SK-N-SH (cell line): Measurements from ENCODE around the gene GPR143. TPM values are rescaled to one million over a fixed set of nuclear protein-coding genes. Genes with fewer than 3 reads are reported as not detected.

Experiments used
- CTCF ChIA-PET: fragments of 300-600, 350-600 bp; formaldehyde crosslinking; extraction: SDS; loops from one replicate; lab custom pipeline; 2021; lab: Yijun Ruan, JAX
- POLR2A ChIA-PET: fragments of 350-600 bp; sonication (Branson Sonifier 250); formaldehyde crosslinking; extraction: SDS; loops from one replicate; lab custom pipeline; 2020; ENCODE audit warnings: antibody characterized with exemption, inconsistent platforms; lab: Yijun Ruan, JAX
- DNase-seq: peaks from one replicate; pipeline ENCODE4 v3.0.0; 2012
- H2AFZ ChIP-seq: fragments of 200-600 bp; sonication (generic); 2 replicates; pipeline ENCODE4 v1.8.1; 2016; ENCODE audit warnings: antibody characterized with exemption, mild to moderate bottlenecking, low read depth
- H3F3A ChIP-seq: fragments of 200-600 bp; sonication (generic); replicated peaks from 2 replicates; pipeline ENCODE3; 2016; ENCODE audit warnings: antibody characterized with exemption, mild to moderate bottlenecking; ENCODE audit not compliant: insufficient read depth
- H3K27ac ChIP-seq, 2 experiments: fragments of 200-500 bp in 1 of 2; fragments of 200-600 bp in 1 of 2; sonication (Bioruptor generic) in 1 of 2; sonication (generic), shearing (Covaris generic) in 1 of 2; 2 replicates each; pipeline versions ENCODE4 v1.5.1 to v1.6.1; 2014 to 2016; ENCODE audit warnings: low read depth in 2 of 2, inconsistent platforms in 1 of 2, low read length in 1 of 2, mild to moderate bottlenecking in 1 of 2, mixed read lengths in 1 of 2
- H3K27me3 ChIP-seq: fragments of 200-600 bp; sonication (generic), shearing (Covaris generic); 2 replicates; pipeline ENCODE4 v1.6.1; 2016; ENCODE audit warnings: mixed run types; ENCODE audit not compliant: insufficient read depth
- H3K36me3 ChIP-seq, 2 experiments: fragments of 200-500 bp in 1 of 2; fragments of 200-600 bp in 1 of 2; sonication (Bioruptor generic) in 1 of 2; sonication (generic) in 1 of 2; replicated peaks in 1 of 2; 2 replicates each; pipeline versions ENCODE3 to v1.5.1; 2014 to 2016; ENCODE audit warnings: low read length in 1 of 2, mild to moderate bottlenecking in 1 of 2; ENCODE audit not compliant: insufficient read depth in 2 of 2, control insufficient read depth in 1 of 2
- H3K4me1 ChIP-seq, 2 experiments: fragments of 200-500 bp in 1 of 2; fragments of 200-600 bp in 1 of 2; sonication (Bioruptor generic) in 1 of 2; sonication (generic), shearing (Covaris generic) in 1 of 2; 2 replicates each; pipeline versions ENCODE4 v1.5.1 to v1.6.1; 2014 to 2016; ENCODE audit warnings: low read depth in 1 of 2, low read length in 1 of 2, mixed run types in 1 of 2; ENCODE audit not compliant: insufficient read depth in 2 of 2, control insufficient read depth in 1 of 2
- H3K4me2 ChIP-seq: fragments of 200-600 bp; sonication (generic), shearing (Covaris generic); 2 replicates; pipeline ENCODE4 v1.6.1; 2017; ENCODE audit warnings: mixed run types
- H3K4me3 ChIP-seq, 2 experiments: fragments of 200-500 bp in 1 of 2; fragments of 200-600 bp in 1 of 2; sonication (Bioruptor generic) in 1 of 2; sonication (generic), shearing (Covaris generic) in 1 of 2; 2 replicates each; pipeline versions ENCODE4 v1.5.1 to v1.8.1; 2014 to 2016; ENCODE audit warnings: low read depth in 2 of 2, inconsistent platforms in 1 of 2, low read length in 1 of 2, mild to moderate bottlenecking in 1 of 2, mixed read lengths in 1 of 2, moderate library complexity in 1 of 2
- H3K79me2 ChIP-seq: fragments of 200-600 bp; sonication (generic); 2 replicates; pipeline ENCODE4 v1.8.1; 2017; ENCODE audit warnings: mild to moderate bottlenecking; ENCODE audit not compliant: insufficient read depth
- H3K9ac ChIP-seq: fragments of 200-600 bp; sonication (generic); 2 replicates; pipeline ENCODE4 v1.6.1; 2017; ENCODE audit warnings: mixed run types
- H3K9me2 ChIP-seq: fragments of 200-600 bp; sonication (generic); 2 replicates; pipeline ENCODE4 v1.6.1; 2017; ENCODE audit warnings: mixed run types
- H3K9me3 ChIP-seq: fragments of 200-600 bp; sonication (generic); 2 replicates; pipeline ENCODE4 v1.6.1; 2017; ENCODE audit warnings: mixed run types, mild to moderate bottlenecking, moderate library complexity
- H4K20me1 ChIP-seq: fragments of 200-600 bp; sonication (generic); 2 replicates; pipeline ENCODE4 v1.6.1; 2017; ENCODE audit warnings: mild to moderate bottlenecking, mixed run types; ENCODE audit not compliant: insufficient read depth
- CHD2 ChIP-seq: fragments of 150-350 bp; IDR thresholded peaks from 2 replicates; pipeline ENCODE4 v1.6.1; 2018; ENCODE audit warnings: low read length; ENCODE audit not compliant: partially characterized antibody
- ELF1 ChIP-seq: IDR thresholded peaks from 2 replicates; pipeline ENCODE4 v1.4.0; 2012
- EZH2phosphoT487 ChIP-seq: fragments of 200-600 bp; sonication (generic); IDR thresholded peaks from 2 replicates; pipeline ENCODE4 v1.6.1; 2017; ENCODE audit warnings: low read depth, mixed run types, mild to moderate bottlenecking, antibody characterized with exemption, moderate library complexity, borderline replicate concordance
- FOSL2 ChIP-seq: IDR thresholded peaks from 2 replicates; pipeline ENCODE4 v1.4.0; 2012; ENCODE audit warnings: low read depth, mild to moderate bottlenecking, moderate library complexity, borderline replicate concordance
- MXI1 ChIP-seq: IDR thresholded peaks from 2 replicates; pipeline ENCODE4 v1.6.1; 2012; ENCODE audit warnings: mild to moderate bottlenecking, low read depth, low read length, improper control_type of control experiment
- NRF1 ChIP-seq: IDR thresholded peaks from 2 replicates; pipeline ENCODE4 v1.6.1; 2012; ENCODE audit warnings: low read depth, mild to moderate bottlenecking, low read length
- RAD21 ChIP-seq: IDR thresholded peaks from 2 replicates; pipeline ENCODE4 v1.6.1; 2012; ENCODE audit warnings: mild to moderate bottlenecking, low read length
- RCOR1 ChIP-seq: fragments of 150-350 bp; IDR thresholded peaks from 2 replicates; pipeline ENCODE4 v1.6.1; 2017; ENCODE audit warnings: antibody characterized with exemption, low read length
- RXRA ChIP-seq: IDR thresholded peaks from 2 replicates; pipeline ENCODE4 v1.4.0; 2012; ENCODE audit warnings: low read depth, mild to moderate bottlenecking, borderline replicate concordance
- SIN3A ChIP-seq: IDR thresholded peaks from 2 replicates; pipeline ENCODE4 v1.6.1; 2012; ENCODE audit warnings: low read depth, mild to moderate bottlenecking, low read length, moderate library complexity, borderline replicate concordance
- SMC3 ChIP-seq: IDR thresholded peaks from 2 replicates; pipeline ENCODE4 v1.6.1; 2012; ENCODE audit warnings: low read depth, low read length, improper control_type of control experiment
- TAF1 ChIP-seq: IDR thresholded peaks from 2 replicates; pipeline ENCODE4 v1.6.1; 2012; ENCODE audit warnings: low read depth, mild to moderate bottlenecking, low read length, moderate library complexity, borderline replicate concordance
- TEAD4 ChIP-seq: IDR thresholded peaks from 2 replicates; pipeline ENCODE4 v1.4.0; 2012; ENCODE audit warnings: mild to moderate bottlenecking, borderline replicate concordance; ENCODE audit not compliant: insufficient read depth
- YY1 ChIP-seq: IDR thresholded peaks from 2 replicates; pipeline ENCODE4 v1.4.0; 2012; ENCODE audit warnings: low read depth, mild to moderate bottlenecking
- WGBS: methylation state at CpG from one replicate; pipeline ENCODE4 v1.1.6; 2017; ENCODE audit warnings: low lambda C conversion rate; 5-methylcytosine and 5-hydroxymethylcytosine counted together
- polyA plus RNA-seq, 3 experiments: library from polyadenylated mRNA; depleted of rRNA; stranded (reverse); fragments of >200 nt; gene quantifications; 2 replicates each; pipeline ENCODE4 v1.2.3, GENCODE V29; 2012

The GPR143 gene
- polyA plus RNA-seq, 1 of the 3 experiments (the other 2 are of a cell fraction) = not detected

DNA sequence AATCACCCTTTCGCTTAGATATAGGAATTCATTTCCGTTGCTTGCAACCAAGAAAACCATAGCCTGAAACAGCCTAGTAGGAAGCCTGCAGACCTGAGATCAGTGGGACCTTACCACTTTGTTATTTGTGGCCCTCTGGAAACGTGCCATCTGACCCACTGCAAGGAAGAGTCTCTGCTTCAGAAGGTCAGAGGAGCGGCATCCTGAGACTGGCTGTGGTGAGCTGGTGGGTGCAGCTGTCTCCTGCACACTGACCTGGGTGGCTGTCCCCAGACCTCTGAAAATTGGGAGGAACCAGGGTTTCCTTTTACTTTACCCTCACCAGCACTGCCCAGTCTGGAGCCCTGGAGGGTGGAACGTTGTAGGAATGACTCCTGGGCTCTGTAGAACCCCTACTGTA, 38.8 kb upstream of the GPR143 start:
- no peaks in the 10 kb centered on the region for H3F3A ChIP-seq
- H3K4me2 ChIP-seq = no peak overlapping the region
- no peak for DNase-seq
- no peak overlapping the region for H3K4me3 ChIP-seq
- no peaks in the 10 kb centered on the region for H3K9me3 ChIP-seq
- CTCF ChIA-PET = no interaction called here
- TF ChIP-seq FOSL2 = no peak
- TF ChIP-seq ELF1 = no peak
- no peak for TF ChIP-seq RXRA
- TF ChIP-seq, all 33 proteins: peak for 0
- no peaks in the 10 kb centered on the region for H4K20me1 ChIP-seq
- H3K27ac ChIP-seq = no peak overlapping the region
- no peaks in the 10 kb centered on the region for H3K27me3 ChIP-seq
- H3K36me3 ChIP-seq = no peaks in the 10 kb centered on the region
- H3K9me2 ChIP-seq = no peaks in the 10 kb centered on the region
- no peaks in the 10 kb centered on the region for H3K4me1 ChIP-seq
- no peak overlapping the region for H2AFZ ChIP-seq
- WGBS = 33% methylated on average over 4 of the region's 5 CpGs
- no peak overlapping the region for H3K9ac ChIP-seq
- POLR2A ChIA-PET = no interaction called here
- H3K79me2 ChIP-seq = no peaks in the 10 kb centered on the region

DNA sequence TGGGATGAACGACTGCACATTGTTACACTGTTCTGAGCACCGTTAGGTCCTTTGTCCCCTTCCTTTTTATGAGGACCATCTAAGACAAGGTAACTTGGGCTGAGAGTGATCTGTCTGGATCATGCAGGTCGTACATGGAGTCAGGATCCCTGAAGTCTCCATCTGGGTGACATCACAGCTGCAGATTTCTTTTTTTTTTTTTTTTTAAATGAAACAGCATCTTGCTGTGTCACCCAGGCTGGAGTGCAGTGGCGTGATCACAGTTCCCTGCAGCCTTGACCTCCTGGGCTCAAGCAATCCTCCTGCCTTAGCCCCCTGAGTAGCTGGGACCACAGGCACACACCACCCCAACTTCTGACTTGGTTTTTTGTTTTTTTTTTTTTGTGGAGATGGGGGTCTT, 37.1 kb upstream of the GPR143 start:
- Histone ChIP-seq H4K20me1 (no peaks in the 10 kb centered on the region), H3K9me2 (no peaks in the 10 kb centered on the region), H3K27me3 (no peaks in the 10 kb centered on the region), H3K79me2 (no peaks in the 10 kb centered on the region), H3K4me2 (no peak overlapping the region), H3F3A (no peaks in the 10 kb centered on the region), H3K4me1 (no peaks in the 10 kb centered on the region; a peak in 1 of 4 replicates), H3K9me3 (no peaks in the 10 kb centered on the region), H3K27ac (no peak overlapping the region), H3K4me3 (no peak overlapping the region), H3K36me3 (no peaks in the 10 kb centered on the region), H2AFZ (no peak overlapping the region), H3K9ac (no peak overlapping the region)
- no peak for DNase-seq
- ChIA-PET CTCF (no interaction called here), POLR2A (no interaction called here)
- TF ChIP-seq YY1 (no peak), FOSL2 (no peak), RAD21 (no peak), SIN3A (no peak), SMC3 (no peak), CHD2 (no peak), RCOR1 (no peak), EZH2phosphoT487 (no peak), NRF1 (no peak), TAF1 (no peak), MXI1 (no peak), ELF1 (no peak), TEAD4 (no peak)
- WGBS = 19% methylated on average over 4 of the region's 4 CpGs
